ENCODE results near the gene F10. TPM values are rescaled to one million over a fixed set of nuclear protein-coding genes. Genes with fewer than 3 reads are reported as not detected.
A peak's percentile ranks its signal among the peaks of the same experiment; 100 is the strongest.

The F10 gene
- total and polyA plus RNA-seq, 2 of the 13 experiments (the other 11 are each of a cell fraction or from before 2014, with no cell fraction given) = 58.4 to 237 TPM

DNA sequence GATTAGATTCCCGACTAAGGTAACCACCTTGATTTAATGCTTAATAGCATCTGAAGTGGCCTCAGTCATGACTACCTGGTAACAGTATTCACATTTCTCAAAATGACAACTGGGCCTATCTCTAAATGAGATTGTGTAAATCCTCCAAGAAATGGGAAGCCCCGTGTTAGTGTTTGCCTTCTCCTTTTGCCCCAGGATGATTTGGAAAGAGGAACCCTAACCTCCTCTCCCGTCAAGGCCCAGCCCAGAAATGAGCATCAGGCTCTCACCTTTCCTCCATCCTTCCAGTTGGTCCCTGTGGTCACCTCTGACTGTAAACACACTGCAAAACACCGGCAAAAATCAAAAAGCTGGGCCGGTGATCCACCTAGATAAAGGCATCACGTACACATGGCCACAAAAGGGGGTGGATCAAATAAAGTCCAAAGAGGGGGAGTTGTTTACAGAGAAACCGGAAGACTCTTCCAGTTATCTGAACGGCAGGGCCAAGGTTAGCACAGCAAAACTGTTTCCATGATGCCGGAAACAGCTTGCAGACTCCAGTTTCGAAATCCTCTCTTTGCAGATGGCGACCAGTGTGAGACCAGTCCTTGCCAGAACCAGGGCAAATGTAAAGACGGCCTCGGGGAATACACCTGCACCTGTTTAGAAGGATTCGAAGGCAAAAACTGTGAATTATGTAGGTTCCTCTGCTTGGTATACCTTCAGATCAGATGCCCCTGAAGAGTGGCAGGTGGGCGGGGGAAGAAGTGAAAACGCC is 16.4 kb downstream of the F10 start:
- POLR2A ChIA-PET = interaction anchor here (1.0 to 2.3 kb wide), 6 partner anchors 11 to 71 kb away, joined by 3 to 32 read pairs (median 6); partner anchors contain the start of genes CUL4A, F10 and F7
- ATAC-seq = peak; percentile 95
- Histone ChIP-seq H3K9ac (ENCODE audit: insufficient read depth, low read depth, low read length) (0 out of 2 replicates have a peak overlapping the region, but pooled peaks have one; percentile 18), H3K4me1 (ENCODE audit: insufficient read depth, low read length) (peaks cover 49% of the 10 kb centered on the region), H3K27ac (ENCODE audit: extremely low read length, insufficient read depth, low read length) (peak overlapping the region; percentile 72), H3K36me3 (replicated peaks in 1 of 2; ENCODE audit: control insufficient read depth in 1 of 2, insufficient read depth in 2 of 2, low read length in 2 of 2) (peaks cover 8 to 27% of the 10 kb centered on the region in 2 experiments; a peak in 4 of 5 replicates), H3K79me2 (ENCODE audit: insufficient read depth, low read length) (no peaks in the 10 kb centered on the region), H3K4me3 (replicated peaks in 1 of 3; ENCODE audit: insufficient read depth in 1 of 3, low read depth in 2 of 3, low read length in 3 of 3) (peak overlapping the region in 2 of 3 experiments; percentile 5 to 29; a peak in 1 of 6 replicates), H3K9me3 (ENCODE audit: low read length) (no peaks in the 10 kb centered on the region), H3K4me2 (ENCODE audit: low read depth, low read length) (peak overlapping the region; percentile 60), H3K27me3 (ENCODE audit: control insufficient read depth in 1 of 2, insufficient read depth in 2 of 2, low read length in 2 of 2) (no peaks in the 10 kb centered on the region), H4K20me1 (ENCODE audit: insufficient read depth, low read length) (no peaks in the 10 kb centered on the region), H2AFZ (ENCODE audit: low read length) (no peak overlapping the region)
- intact Hi-C loops (cut with micrococcal nuclease; ENCODE audit: unreplicated experiment) = loop anchor here (1.0 kb wide), 1 partner anchor 11 kb away; no protein-coding TSS in a partner anchor
- WGBS (ENCODE audit: low lambda C conversion rate) = 11% methylated on average over 15 of the region's 16 CpGs
- CTCF ChIA-PET (ENCODE audit: low intra/inter-chr PET ratio, low total read pairs) = no interaction called here
- in situ Hi-C loops (cut with HindIII; ENCODE audit: extremely low pct_ligation_motif_present, low pct_unique_long_range_greater_than_20kb) = no loop called here
- DNase-seq (ENCODE audit: low spot score) = peak; percentile 97
- BruUV-seq (replicated peaks) = no TSS peak
- peak; percentile 72 for FAIRE-seq
- TF ChIP-seq ZBTB42 (CRISPR knock-in tag; IDR thresholded peaks at IDR 0.05) (peak; percentile 77; the same call in 1 of the 2 replicates), MBD4 (IDR thresholded peaks at IDR 0.05; ENCODE audit: borderline replicate concordance, low read length) (peak; percentile 90), HMGXB4 (CRISPR knock-in tag; IDR thresholded peaks at IDR 0.05; ENCODE audit: borderline replicate concordance in 1 of 2, low read depth in 1 of 2) (peak in 1 of 2 experiments; percentile 64; a peak in 2 of 4 replicates), ZNF367 (CRISPR knock-in tag; IDR thresholded peaks at IDR 0.05; ENCODE audit: borderline replicate concordance) (no peak), ZNF749 (CRISPR knock-in tag; IDR thresholded peaks at IDR 0.05; ENCODE audit: borderline replicate concordance) (no peak), ARNTL (CRISPR knock-in tag; IDR thresholded peaks at IDR 0.05) (peak; percentile 88), TCF7L2 (IDR thresholded peaks at IDR 0.05; ENCODE audit: low read depth, low read length) (peak; percentile 67; the same call in 1 of the 2 replicates), BCL6 (CRISPR knock-in tag; IDR thresholded peaks at IDR 0.05) (peak; percentile 82), ZNF747 (CRISPR knock-in tag; IDR thresholded peaks at IDR 0.05; ENCODE audit: borderline replicate concordance) (peak; percentile 97; the same call in 1 of the 2 replicates), ELF1 (CRISPR knock-in tag; IDR thresholded peaks at IDR 0.05) (peak; percentile 90), SRSF9 (IDR thresholded peaks at IDR 0.05; ENCODE audit: borderline replicate concordance, insufficient read depth, low read depth, low read length, poor library complexity, severe bottlenecking) (no peak), ZNF205 (CRISPR knock-in tag; IDR thresholded peaks at IDR 0.05) (peak; percentile 68; the same call in 1 of the 2 replicates), BRCA1 (CRISPR knock-in tag; IDR thresholded peaks at IDR 0.05) (no peak; the same call in 1 of the 2 replicates), ZFP90 (CRISPR knock-in tag; IDR thresholded peaks at IDR 0.05; ENCODE audit: borderline replicate concordance) (peak; percentile 95), CCAR2 (optimal IDR thresholded peaks at IDR 0.05; ENCODE audit: low read depth, low read length) (no peak), GFI1 (CRISPR knock-in tag; IDR thresholded peaks at IDR 0.05; ENCODE audit: borderline replicate concordance) (peak; percentile 93), TRIM24 (CRISPR knock-in tag; IDR thresholded peaks at IDR 0.05) (peak; percentile 42; the same call in 1 of the 2 replicates), HIVEP1 (CRISPR knock-in tag; IDR thresholded peaks at IDR 0.05) (peak; percentile 78)
- TF ChIP-seq, protein P1, sequence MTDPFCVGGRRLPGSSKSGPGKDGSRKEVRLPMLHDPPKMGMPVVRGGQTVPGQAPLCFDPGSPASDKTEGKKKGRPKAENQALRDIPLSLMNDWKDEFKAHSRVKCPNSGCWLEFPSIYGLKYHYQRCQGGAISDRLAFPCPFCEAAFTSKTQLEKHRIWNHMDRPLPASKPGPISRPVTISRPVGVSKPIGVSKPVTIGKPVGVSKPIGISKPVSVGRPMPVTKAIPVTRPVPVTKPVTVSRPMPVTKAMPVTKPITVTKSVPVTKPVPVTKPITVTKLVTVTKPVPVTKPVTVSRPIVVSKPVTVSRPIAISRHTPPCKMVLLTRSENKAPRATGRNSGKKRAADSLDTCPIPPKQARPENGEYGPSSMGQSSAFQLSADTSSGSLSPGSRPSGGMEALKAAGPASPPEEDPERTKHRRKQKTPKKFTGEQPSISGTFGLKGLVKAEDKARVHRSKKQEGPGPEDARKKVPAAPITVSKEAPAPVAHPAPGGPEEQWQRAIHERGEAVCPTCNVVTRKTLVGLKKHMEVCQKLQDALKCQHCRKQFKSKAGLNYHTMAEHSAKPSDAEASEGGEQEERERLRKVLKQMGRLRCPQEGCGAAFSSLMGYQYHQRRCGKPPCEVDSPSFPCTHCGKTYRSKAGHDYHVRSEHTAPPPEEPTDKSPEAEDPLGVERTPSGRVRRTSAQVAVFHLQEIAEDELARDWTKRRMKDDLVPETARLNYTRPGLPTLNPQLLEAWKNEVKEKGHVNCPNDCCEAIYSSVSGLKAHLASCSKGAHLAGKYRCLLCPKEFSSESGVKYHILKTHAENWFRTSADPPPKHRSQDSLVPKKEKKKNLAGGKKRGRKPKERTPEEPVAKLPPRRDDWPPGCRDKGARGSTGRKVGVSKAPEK (CRISPR knock-in tag; IDR thresholded peaks at IDR 0.05; ENCODE audit: borderline replicate concordance) = no peak
